TTC549 (cell line): ENCODE results near the gene PTPRN2.

ENCODE experiments used
- FAIRE-seq: peaks from 2 replicates; lab custom pipeline; 2012; peaks lifted over from hg19 to GRCh38; lab: Jason Lieb, UNC

Gene PTPRN2

GRCh38 chr7:157809154-157809862, 778.3 kb downstream of the PTPRN2 start:
- no peak for FAIRE-seq

GRCh38 chr7:157808042-157808441, 779.6 kb downstream of the PTPRN2 start:
- no peak for FAIRE-seq

- FAIRE-seq, result no peak
These were observed 780.1 kb downstream of the PTPRN2 start for GRCh38 chr7:157807510-157807909.

- FAIRE-seq, result no peak
These were observed 780.9 kb downstream of the PTPRN2 start for GRCh38 chr7:157806711-157807110.

- FAIRE-seq, result no peak
These were observed 781.9 kb downstream of the PTPRN2 start for GRCh38 chr7:157805713-157806112.

GRCh38 chr7:157803906-157804305, 783.7 kb downstream of the PTPRN2 start:
- FAIRE-seq, result no peak

- no peak for FAIRE-seq
These were observed 785.5 kb downstream of the PTPRN2 start for GRCh38 chr7:157801971-157802675.

GRCh38 chr7:157801113-157801512, 786.5 kb downstream of the PTPRN2 start:
- FAIRE-seq, result no peak

GRCh38 chr7:157800281-157800680, 787.3 kb downstream of the PTPRN2 start:
- no peak for FAIRE-seq

- no peak for FAIRE-seq
These were observed 788.4 kb downstream of the PTPRN2 start for GRCh38 chr7:157799076-157799685.

GRCh38 chr7:157797361-157797760, 790.3 kb downstream of the PTPRN2 start:
- no peak for FAIRE-seq

GRCh38 chr7:157796846-157797245, 790.8 kb downstream of the PTPRN2 start:
- FAIRE-seq, result no peak

- no peak for FAIRE-seq
These were observed 792.0 kb downstream of the PTPRN2 start for GRCh38 chr7:157795643-157796042.

GRCh38 chr7:157795199-157795598, 792.4 kb downstream of the PTPRN2 start:
- FAIRE-seq, result no peak

- FAIRE-seq, result no peak
These were observed 792.9 kb downstream of the PTPRN2 start for GRCh38 chr7:157794746-157795065.

GRCh38 chr7:157793973-157794745, 793.5 kb downstream of the PTPRN2 start:
- FAIRE-seq, result no peak

- FAIRE-seq, result no peak
These were observed 794.6 kb downstream of the PTPRN2 start for GRCh38 chr7:157793087-157793353.

- no peak for FAIRE-seq
These were observed 795.2 kb downstream of the PTPRN2 start for GRCh38 chr7:157792241-157793086.

GRCh38 chr7:157791666-157792065, 796.0 kb downstream of the PTPRN2 start:
- FAIRE-seq, result no peak

GRCh38 chr7:157791261-157791660, 796.4 kb downstream of the PTPRN2 start:
- FAIRE-seq, result no peak

- no peak for FAIRE-seq
These were observed 797.7 kb downstream of the PTPRN2 start for GRCh38 chr7:157789942-157790341.

- no peak for FAIRE-seq
These were observed 798.5 kb downstream of the PTPRN2 start for GRCh38 chr7:157789094-157789493.
